DOHH2 (cell line): ENCODE data around the gene RBP7.

Experiments
- EZH2phosphoT487 ChIP-seq: fragments of 200-600 bp; sonication (generic); IDR thresholded peaks from 2 replicates; pipeline ENCODE4 v1.6.1; 2017; ENCODE audit warnings: borderline replicate concordance, mild to moderate bottlenecking, antibody characterized with exemption, low read length, moderate library complexity, mixed read lengths
- TF ChIP-seq, protein P1 (sequence below): fragments of 200-600 bp; sonication (generic); IDR thresholded peaks from one replicate; pipeline ENCODE4 v1.5.1; 2014; ENCODE audit warnings: antibody characterized with exemption, mild to moderate bottlenecking, low read depth, low read length; ENCODE audit not compliant: poor library complexity, severe bottlenecking

DNA sequence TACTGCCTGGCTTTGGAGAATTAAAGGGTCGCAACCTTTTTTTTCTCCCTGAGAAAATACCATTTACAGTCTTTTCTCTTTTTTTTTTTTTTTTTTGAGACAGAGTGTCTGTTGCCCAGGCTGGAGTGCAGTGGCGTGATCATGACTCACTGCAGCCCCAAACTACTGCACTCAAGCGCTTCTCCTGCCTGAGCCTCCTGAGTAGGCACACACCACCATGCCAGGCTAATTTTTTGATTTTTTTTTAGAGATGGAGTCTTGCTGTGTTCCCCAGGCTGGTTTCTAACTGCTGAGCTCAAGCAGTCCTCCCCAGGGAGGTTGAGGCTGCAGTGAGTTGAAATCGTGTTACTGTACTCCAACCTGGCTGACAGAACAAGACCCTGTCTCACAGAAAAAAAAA is 60.3 kb downstream of the RBP7 start:
- TF ChIP-seq, protein P1, sequence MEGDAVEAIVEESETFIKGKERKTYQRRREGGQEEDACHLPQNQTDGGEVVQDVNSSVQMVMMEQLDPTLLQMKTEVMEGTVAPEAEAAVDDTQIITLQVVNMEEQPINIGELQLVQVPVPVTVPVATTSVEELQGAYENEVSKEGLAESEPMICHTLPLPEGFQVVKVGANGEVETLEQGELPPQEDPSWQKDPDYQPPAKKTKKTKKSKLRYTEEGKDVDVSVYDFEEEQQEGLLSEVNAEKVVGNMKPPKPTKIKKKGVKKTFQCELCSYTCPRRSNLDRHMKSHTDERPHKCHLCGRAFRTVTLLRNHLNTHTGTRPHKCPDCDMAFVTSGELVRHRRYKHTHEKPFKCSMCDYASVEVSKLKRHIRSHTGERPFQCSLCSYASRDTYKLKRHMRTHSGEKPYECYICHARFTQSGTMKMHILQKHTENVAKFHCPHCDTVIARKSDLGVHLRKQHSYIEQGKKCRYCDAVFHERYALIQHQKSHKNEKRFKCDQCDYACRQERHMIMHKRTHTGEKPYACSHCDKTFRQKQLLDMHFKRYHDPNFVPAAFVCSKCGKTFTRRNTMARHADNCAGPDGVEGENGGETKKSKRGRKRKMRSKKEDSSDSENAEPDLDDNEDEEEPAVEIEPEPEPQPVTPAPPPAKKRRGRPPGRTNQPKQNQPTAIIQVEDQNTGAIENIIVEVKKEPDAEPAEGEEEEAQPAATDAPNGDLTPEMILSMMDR, result no peak
- TF ChIP-seq EZH2phosphoT487, result no peak
